Measurements from ENCODE around the gene UCN3.

- TF ChIP-seq GATA3 (IDR thresholded peaks at IDR 0.05; ENCODE audit: low read depth, low read length) (no peak), GATA2 (IDR thresholded peaks at IDR 0.05; ENCODE audit: low read depth, low read length) (no peak)
Observed at GRCh38 chr10:5362873-5363272, 1.9 kb upstream of the UCN3 start.
